Stimulated activated CD4-positive, alpha-beta T cell treated with anti-CD3 and anti-CD28 coated beads, Interleukin-15, amount 100 ng/mL, for 48 hours (primary cell): ENCODE results near the gene NEUROD4.
A peak's percentile ranks its signal among the peaks of the same experiment; 100 is the strongest.

Experiments
- DNase-seq, 2 donors: peaks; one replicate each; pipeline ENCODE4 v3.0.0-alpha.2; 2020; ENCODE audit warnings: low read depth in 2 of 2

NEUROD4 gene

DNA sequence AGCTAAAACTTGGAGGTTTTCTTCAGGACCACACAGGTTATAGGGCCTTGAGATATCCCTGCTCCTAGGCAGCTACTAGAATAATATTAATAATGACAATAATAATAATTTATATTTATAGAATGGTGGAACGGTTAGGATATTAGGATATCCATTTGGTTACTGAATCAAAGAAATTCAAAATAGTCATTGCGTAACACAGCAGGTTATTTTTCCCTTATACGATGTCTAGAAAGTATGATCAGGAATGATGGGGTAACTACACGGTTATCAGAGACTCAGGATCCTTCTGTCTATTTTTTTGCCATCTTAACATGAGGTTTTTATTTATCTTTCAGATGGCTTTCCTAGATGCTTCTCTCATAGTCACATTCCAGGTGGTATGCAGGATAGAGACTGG, 39.0 kb downstream of the NEUROD4 start:
- no peak for DNase-seq

- peak; percentile 25 to 31 for DNase-seq
Observed at GRCh38 chr12:55060470-55060869, 40.7 kb downstream of the NEUROD4 start.

GRCh38 chr12:55061024-55061423, 41.2 kb downstream of the NEUROD4 start:
- DNase-seq: no peak

- DNase-seq: no peak
Observed at GRCh38 chr12:55063291-55063690, 43.5 kb downstream of the NEUROD4 start.

DNA sequence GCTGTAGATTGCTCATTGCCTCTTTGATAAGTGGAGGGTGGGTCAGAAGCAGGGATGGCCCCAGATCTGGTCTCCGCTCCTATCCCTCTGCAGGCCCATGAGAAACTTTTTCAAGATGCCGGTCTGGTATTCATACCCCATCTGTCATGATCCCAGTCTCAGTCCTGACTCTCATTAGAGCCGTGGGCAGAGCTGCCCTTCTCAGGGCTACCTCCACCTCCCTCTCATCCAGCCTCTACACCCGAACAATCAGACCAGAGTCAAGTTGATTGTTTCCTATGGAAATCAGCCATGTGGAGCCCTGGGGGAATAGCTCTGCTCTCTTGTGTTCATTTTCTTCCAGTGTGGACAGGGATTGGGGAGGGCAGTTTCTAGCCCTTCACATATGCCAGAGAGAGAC, 45.8 kb downstream of the NEUROD4 start:
- no peak for DNase-seq

- no peak for DNase-seq
Observed at GRCh38 chr12:55067701-55068100, 47.9 kb downstream of the NEUROD4 start.

- DNase-seq: no peak
Observed at GRCh38 chr12:55068416-55069010, 48.7 kb downstream of the NEUROD4 start.

DNA sequence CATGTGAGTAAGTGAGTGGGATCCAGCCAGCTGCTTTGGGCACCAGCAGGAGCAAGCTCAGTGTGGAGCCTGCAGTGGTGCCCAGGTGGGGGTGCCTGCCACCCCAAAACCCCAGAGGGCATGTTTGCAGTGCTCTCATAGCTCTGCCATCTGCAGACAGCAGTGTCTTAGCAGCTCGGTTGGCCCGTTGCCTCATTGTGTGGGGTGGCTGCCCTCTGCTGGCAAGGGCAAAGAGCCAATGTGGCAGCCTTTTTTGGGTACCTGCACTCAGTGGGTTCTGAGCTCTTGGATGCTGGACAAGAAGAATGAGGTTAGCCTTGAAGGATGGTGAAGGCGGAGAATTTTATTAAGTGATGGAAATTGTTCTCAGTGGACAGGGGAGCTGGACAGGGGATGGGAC, 52.3 kb downstream of the NEUROD4 start:
- DNase-seq: peak; percentile 56 to 71

DNA sequence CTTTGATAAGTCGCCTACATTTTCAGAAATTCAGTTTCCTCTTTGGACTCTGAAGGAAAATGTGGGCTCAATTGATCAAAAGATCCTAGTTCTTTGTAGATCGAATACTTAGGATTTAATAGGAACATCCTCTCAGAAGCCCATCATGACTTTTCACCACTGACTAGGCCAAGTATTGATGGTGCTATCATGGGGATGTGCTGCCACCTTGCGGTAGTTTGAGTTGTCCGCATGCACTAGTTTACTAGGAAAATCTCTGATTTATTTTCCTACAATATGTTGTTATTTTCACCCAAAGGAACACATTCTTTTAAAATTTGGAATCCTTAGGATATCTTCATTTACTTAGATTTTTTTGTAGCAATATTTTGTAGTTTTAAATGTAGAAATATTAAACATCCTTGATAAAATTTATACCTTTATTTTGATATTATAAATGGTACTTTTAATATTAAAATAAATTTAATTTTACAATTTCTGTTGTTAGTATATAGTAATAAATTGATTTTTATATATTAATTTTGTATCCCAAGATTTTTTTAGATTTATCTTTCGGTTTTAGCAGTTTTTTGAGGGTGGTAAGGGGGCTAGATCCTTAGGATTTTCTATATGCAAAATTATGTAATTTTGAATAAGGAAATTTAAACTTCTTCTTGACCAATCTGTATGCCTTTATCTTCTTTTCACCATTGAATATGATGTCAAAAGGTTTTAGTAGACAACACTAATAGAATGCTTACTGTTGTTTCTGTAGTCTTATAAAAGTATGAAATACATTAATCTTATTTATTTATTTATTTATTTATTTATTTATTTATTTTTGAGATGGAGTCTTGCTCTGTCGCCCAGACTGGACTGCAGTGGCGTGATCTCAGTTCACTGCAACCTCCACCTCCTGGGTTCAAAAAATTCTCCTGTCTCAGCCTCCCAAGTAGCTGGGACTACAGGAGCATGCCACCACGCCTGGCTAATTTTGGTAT, 53.6 kb downstream of the NEUROD4 start:
- peak; percentile 51 to 68 for DNase-seq

GRCh38 chr12:55074806-55075205, 55.0 kb downstream of the NEUROD4 start:
- DNase-seq: no peak
